IPS-18a (cell line): ENCODE results near the gene CLCN6.

Source experiments
- H3K27ac ChIP-seq: one replicate; pipeline ENCODE4 v1.5.1; 2013; ENCODE audit warnings: low read length
- H3K27me3 ChIP-seq: one replicate; pipeline ENCODE4 v1.6.1; 2013; ENCODE audit warnings: mild to moderate bottlenecking, low read length; ENCODE audit not compliant: control insufficient read depth, insufficient read depth
- H3K36me3 ChIP-seq: one replicate; pipeline ENCODE4 v1.6.1; 2013; ENCODE audit warnings: low read depth, low read length; ENCODE audit not compliant: control insufficient read depth
- H3K4me1 ChIP-seq: one replicate; pipeline ENCODE4 v1.6.1; 2013; ENCODE audit warnings: low read depth, low read length; ENCODE audit not compliant: control insufficient read depth
- H3K4me3 ChIP-seq: one replicate; pipeline ENCODE4 v1.5.1; 2013; ENCODE audit warnings: low read length
- H3K9ac ChIP-seq: one replicate; pipeline ENCODE4 v1.6.1; 2013; ENCODE audit warnings: mild to moderate bottlenecking, low read length, moderate library complexity
- H3K9me3 ChIP-seq: one replicate; pipeline ENCODE4 v1.6.1; 2013; ENCODE audit warnings: low read depth, low read length; ENCODE audit not compliant: control insufficient read depth

Gene CLCN6

GRCh38 chr1:11790101-11790879, 15.7 kb upstream of the CLCN6 start:
- H3K36me3 ChIP-seq = peaks cover 16% of the 10 kb centered on the region
- H3K4me3 ChIP-seq = no peak overlapping the region
- H3K27me3 ChIP-seq = no peaks in the 10 kb centered on the region
- no peaks in the 10 kb centered on the region for H3K9me3 ChIP-seq
- H3K4me1 ChIP-seq = peaks cover 14% of the 10 kb centered on the region
- H3K27ac ChIP-seq = no peak overlapping the region
- no peak overlapping the region for H3K9ac ChIP-seq

DNA sequence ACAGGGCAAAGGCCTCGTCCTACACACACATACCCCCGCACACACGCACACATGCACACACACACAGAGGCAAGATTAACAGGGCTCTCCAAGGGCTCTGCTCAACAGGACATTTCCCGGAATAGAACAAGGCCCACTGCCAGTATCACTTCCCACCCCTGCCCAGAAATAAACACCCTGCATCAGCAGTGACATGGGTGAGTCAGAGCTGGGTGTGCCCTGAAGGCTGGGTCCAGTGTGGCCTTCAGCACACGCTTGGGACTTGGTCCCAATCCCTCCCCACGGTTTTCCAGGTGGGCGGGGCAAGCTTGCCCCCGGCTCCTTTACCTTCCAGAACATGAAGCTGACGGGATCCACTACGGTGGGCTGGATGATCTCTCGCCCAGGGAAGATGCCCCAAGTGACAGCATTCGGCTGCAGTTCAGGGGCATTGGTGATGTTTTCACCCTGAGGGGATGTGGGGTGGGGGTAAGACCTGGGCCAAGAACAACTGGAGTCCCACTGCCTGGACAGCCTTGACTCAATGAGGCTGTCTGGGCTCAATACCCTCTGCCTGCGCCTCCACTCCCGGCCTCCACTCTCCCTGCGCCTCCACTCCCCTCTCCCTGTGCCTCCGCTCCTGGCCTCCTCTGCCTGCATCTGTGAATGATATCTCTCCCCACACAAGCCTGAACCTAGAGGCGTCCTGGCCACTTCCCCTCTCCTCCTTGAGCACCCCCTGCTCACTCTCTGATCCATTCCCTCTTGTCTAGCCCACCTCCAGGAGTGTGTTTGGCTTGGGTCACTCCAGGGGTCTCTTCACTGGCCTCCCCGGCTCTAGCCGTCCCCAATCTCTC, 14.9 kb upstream of the CLCN6 start:
- Histone ChIP-seq H3K4me1 (peaks cover 14% of the 10 kb centered on the region), H3K36me3 (peaks cover 24% of the 10 kb centered on the region), H3K9me3 (no peaks in the 10 kb centered on the region), H3K4me3 (no peak overlapping the region), H3K27ac (no peak overlapping the region), H3K27me3 (no peaks in the 10 kb centered on the region), H3K9ac (no peak overlapping the region)

- Histone ChIP-seq H3K27ac (no peak overlapping the region), H3K36me3 (peaks cover 31% of the 10 kb centered on the region), H3K27me3 (no peaks in the 10 kb centered on the region), H3K4me1 (peaks cover 8% of the 10 kb centered on the region), H3K4me3 (no peak overlapping the region), H3K9me3 (no peaks in the 10 kb centered on the region), H3K9ac (no peak overlapping the region)
Observed at GRCh38 chr1:11792106-11792505, 13.9 kb upstream of the CLCN6 start.

DNA sequence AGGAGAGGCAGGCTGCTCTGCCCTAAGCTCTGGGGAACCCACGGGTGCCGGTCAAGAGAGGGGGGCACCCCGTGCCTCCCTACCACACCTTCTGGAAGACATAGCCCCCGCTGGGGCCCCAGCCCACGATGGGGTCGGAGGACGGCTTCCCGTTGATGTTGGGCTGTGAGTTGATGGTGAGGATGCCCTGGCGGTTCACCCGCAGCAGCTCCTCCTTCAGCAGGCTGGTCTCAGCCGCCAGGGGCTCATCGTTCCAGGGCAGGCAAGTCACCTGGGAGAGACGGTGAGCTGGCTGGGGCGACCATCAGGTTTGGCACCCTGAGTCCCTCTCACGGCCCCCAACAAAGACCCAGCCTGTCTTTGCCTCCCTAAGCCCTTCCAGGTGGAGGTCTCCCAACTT, 12.2 kb upstream of the CLCN6 start:
- Histone ChIP-seq H3K27ac (no peak overlapping the region), H3K9ac (no peak overlapping the region), H3K4me1 (no peaks in the 10 kb centered on the region), H3K27me3 (no peaks in the 10 kb centered on the region), H3K9me3 (no peaks in the 10 kb centered on the region), H3K36me3 (peaks cover 31% of the 10 kb centered on the region), H3K4me3 (no peak overlapping the region)

DNA sequence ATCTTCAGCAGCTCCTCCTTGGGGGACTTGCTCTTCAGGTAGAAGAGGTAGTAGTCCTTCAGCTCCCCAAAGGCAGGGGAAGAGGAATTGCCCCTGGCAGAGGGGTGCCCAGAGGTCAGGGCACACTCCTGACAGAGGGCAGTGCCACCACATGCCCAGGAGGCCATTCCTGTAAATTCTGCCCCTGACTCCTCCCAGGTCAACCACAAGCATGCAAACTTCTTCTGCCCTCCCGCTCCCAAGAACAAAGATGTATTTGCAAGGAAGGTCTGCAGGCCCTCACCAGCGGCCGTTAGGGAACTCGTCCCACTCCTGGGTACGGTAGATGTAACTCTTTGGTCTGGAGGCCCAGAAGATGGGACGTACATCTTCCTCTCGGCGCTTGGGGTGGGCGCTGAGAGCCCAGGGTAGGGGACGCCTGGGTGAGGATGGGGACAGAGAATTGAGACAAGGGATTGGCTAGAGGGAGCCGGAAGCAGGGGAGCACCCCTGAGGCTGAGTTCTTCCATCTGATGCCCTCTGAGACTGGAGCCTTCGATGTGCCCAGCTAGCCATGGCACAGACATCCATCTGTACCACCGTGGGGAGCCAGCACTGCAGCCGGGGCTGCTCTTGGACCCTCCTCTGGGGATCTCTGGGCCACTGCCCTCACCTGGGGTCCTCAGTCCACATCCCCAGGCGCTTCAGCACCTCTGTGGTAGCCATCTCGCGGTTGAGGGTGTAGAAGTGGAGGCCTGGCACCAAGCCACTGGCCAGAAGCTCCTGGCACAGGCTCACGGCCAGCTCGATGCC, 11.3 kb upstream of the CLCN6 start:
- no peaks in the 10 kb centered on the region for H3K27me3 ChIP-seq
- no peaks in the 10 kb centered on the region for H3K4me1 ChIP-seq
- H3K9ac ChIP-seq = no peak overlapping the region
- no peak overlapping the region for H3K27ac ChIP-seq
- H3K36me3 ChIP-seq = peaks cover 31% of the 10 kb centered on the region
- H3K9me3 ChIP-seq = no peaks in the 10 kb centered on the region
- H3K4me3 ChIP-seq = no peak overlapping the region

DNA sequence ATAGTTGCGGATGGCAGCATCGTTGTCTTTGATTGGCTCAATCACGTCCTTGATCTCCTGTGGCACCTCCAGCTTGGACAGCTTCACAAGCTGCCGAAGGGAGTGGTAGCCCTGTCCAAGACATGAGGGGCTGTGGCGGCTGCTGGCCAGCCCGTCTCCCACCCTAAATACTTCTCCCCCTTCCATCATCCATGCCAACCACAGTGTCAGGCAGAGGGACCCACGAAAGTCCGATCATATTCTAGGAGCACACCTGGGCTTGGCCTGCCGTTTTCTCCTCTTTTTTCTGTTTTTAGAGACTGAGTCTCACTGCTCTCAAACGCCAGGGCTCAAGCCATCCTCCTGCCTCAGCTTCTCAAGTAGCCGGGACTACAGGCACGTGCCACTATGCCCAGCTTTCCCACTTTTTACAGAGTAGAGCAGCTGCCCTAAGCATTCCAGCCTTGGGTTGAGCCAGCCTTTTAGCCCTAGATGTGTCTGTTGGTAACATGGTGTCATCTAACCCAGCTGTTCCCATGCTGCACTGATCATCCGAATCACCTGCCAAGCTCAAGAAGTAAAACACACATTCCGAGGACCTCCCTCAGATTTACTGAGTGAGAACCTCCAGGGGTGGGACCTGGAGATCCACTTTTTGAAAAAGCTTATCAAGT, 10.6 kb upstream of the CLCN6 start:
- Histone ChIP-seq H3K27ac (no peak overlapping the region), H3K4me3 (no peak overlapping the region), H3K4me1 (no peaks in the 10 kb centered on the region), H3K9ac (no peak overlapping the region), H3K9me3 (no peaks in the 10 kb centered on the region), H3K27me3 (no peaks in the 10 kb centered on the region), H3K36me3 (peaks cover 32% of the 10 kb centered on the region)

DNA sequence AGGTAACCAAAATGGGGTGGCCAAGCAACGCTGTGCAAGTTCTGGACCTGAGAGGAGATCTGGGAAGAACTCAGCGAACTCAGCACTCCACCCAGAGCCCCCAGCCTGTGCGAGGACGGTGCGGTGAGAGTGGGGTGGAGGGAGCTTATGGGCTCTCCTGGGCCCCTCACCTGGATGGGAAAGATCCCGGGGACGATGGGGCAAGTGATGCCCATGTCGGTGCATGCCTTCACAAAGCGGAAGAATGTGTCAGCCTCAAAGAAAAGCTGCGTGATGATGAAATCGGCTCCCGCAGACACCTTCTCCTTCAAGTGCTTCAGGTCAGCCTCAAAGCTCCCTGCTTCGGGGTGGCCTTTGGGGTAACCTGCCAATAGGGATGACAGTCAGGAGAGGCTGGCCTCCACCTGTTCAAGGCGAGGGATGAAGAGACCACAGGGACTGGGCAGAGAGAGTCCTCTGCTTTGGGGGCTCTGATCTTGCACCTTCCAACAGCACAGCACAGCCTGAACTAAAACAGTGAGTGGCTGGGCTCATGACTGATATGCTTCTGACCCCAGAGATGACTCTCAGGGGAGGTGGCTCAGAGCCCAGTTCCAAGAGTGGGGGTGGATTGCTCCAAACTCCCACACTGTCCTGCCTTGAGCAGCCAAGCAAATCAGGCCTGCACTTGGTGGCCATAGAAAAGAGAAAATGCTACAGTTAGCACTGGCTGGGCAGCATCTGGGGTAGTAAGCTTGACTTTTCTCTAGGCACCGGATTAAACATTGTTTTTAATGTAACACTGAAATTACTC, 9.8 kb upstream of the CLCN6 start:
- H3K36me3 ChIP-seq = peaks cover 33% of the 10 kb centered on the region
- H3K9me3 ChIP-seq = no peaks in the 10 kb centered on the region
- no peaks in the 10 kb centered on the region for H3K4me1 ChIP-seq
- H3K9ac ChIP-seq = no peak overlapping the region
- no peaks in the 10 kb centered on the region for H3K27me3 ChIP-seq
- no peak overlapping the region for H3K27ac ChIP-seq
- H3K4me3 ChIP-seq = no peak overlapping the region

GRCh38 chr1:11797525-11798216, 8.3 kb upstream of the CLCN6 start:
- Histone ChIP-seq H3K4me3 (no peak overlapping the region), H3K36me3 (peaks cover 34% of the 10 kb centered on the region), H3K27ac (no peak overlapping the region), H3K27me3 (no peaks in the 10 kb centered on the region), H3K4me1 (peaks cover 3% of the 10 kb centered on the region), H3K9ac (no peak overlapping the region), H3K9me3 (no peaks in the 10 kb centered on the region)

DNA sequence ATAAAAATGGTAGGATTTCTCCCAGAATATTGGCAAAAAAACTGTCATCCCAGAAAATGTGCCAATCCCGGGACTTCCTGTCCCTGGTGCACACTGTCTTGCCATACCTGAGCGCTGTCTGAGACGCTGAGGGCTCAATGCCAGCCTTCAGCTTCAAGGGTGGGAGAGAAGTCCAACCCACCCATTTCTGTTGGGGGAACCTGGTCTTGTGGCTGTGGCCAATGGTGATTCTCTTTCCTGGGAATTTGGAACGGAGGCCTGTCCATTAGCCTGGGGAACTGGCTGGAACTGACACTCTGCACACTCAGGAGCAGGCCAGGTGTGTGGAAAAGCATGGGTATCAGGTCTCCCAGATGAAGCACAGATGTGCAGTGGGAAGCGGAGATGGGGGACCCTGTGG, 6.9 kb upstream of the CLCN6 start:
- Histone ChIP-seq H3K27ac (no peak overlapping the region), H3K27me3 (no peaks in the 10 kb centered on the region), H3K4me3 (no peak overlapping the region), H3K9me3 (no peaks in the 10 kb centered on the region), H3K9ac (no peak overlapping the region), H3K4me1 (peaks cover 15% of the 10 kb centered on the region), H3K36me3 (peaks cover 34% of the 10 kb centered on the region)

GRCh38 chr1:11799896-11800295, 6.1 kb upstream of the CLCN6 start:
- H3K9ac ChIP-seq = no peak overlapping the region
- H3K36me3 ChIP-seq = peaks cover 32% of the 10 kb centered on the region
- H3K9me3 ChIP-seq = no peaks in the 10 kb centered on the region
- H3K27ac ChIP-seq = no peak overlapping the region
- H3K4me1 ChIP-seq = peaks cover 22% of the 10 kb centered on the region
- no peak overlapping the region for H3K4me3 ChIP-seq
- H3K27me3 ChIP-seq = no peaks in the 10 kb centered on the region
